Fibroblast of gingiva (primary cell): ENCODE measurements around the gene ZNF750.

Source experiments
- DNase-seq: peaks from one replicate; pipeline ENCODE4 v3.0.0-alpha.2; 2011; ENCODE audit warnings: low read depth

ZNF750 gene

DNA sequence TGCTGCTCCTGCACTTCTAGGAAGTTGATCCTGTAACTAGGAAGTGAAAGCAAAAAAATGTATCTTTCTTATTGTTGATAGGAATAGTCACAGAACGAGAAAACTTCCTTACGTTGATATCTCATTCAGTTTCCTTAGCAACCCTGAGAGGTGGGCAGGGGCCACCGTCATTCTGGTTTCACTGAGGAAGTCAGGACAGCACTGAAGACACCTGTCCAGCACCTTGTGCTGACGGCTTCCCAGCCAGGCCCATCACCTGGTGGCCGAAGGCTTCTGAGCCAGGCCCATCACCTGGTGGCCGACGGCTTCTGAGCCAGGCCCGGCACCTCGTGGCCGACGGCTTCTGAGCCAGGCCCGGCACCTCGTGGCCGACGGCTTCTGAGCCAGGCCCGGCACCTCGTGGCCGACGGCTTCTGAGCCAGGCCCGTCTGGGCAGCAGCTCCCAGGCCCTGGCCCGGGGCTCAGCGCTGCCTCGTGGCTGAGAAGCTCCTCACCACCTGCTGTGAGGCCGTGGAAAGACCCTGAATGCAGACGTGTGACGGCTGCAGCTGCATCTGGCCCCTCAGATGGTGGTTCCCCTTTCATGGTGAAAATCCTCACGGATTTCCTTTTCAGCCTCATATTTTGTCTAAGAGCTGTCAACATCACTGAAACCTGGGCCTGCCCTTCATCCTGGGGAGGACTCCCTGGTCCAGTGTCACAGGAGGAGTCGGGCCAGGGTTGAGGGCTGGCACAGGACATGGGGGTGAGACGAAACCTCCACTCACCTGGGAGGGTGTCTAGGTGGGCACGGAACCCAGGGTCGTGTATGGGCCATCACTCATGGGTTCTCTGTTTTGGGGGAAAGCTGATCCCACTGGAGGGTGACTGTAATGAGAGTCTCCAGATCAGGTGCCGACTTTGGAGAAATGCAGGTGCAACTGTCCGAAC is 33.0 kb upstream of the ZNF750 start:
- no peak for DNase-seq

DNA sequence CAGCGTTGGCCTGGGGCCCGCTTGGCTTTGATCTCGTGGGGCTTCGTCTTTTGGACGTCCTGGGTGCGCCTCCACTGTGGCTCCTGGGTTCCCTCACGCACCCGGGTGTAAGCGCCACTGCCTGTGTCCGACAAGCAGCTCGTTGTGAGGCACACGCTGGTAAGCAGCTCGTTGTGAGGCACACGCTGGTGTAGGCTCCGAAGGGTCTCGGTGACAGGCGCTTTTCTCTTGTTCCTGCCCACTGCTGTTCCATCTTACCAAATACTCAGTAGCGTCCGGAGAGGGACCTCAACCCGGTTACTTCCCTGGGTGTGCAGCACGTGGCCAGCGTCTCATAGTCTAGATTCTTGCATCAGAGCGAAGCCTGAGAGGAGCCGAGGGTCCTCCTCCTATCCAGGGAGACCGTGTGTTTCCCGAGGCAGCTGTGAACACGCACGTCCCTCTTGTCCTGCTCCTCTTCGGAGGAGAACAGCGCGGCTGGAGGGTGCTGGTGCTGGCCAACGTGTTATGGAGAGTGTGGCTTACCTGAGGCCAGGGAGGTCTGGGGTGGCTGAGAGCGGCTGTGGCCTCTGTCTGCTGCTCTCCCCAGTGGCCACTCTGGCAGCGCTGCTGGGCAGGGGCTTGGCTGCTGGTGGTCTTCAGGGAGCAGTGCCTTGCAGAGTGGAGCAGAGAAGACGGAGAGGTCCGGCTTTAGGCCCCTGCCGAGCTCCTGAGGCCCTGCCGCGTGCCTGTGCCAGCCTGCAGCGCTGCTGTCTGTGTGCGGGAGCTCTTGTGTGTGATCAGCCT is 32.1 kb upstream of the ZNF750 start:
- DNase-seq = no peak

DNA sequence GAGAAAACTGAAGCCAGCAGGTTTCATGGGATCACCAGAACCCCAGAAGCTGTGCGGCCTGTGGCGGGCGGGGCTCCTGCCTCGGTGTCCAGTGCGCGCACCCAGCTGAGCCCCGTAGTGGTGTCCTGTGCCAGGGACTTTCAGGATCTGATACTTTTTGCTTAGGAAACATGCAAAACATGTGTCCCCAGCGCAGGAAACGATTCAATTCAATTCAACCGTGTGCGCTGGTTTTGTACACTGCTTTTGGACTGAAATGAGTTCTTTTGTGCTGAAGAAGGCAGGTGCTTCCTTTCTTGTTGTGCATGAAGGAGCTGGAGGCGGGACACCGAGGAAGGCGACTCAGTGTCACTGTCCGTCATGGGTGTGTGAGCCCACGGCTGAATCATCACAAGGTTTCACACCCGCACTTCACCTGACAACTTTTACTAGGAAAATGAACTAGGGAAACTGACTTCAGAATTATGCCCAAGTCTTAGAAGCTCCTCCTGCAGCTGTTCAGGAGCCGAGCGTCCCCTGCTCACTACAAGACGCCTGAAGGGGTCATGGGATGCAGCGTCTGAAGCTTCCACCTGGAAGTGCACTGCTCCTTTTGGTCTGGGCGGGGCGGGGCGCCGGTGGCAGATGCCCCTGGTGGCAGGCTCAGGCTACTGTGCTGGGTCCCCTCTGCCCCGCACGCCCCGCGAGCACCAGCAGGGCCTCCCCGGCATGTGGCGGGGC is 31.4 kb upstream of the ZNF750 start:
- no peak for DNase-seq

DNA sequence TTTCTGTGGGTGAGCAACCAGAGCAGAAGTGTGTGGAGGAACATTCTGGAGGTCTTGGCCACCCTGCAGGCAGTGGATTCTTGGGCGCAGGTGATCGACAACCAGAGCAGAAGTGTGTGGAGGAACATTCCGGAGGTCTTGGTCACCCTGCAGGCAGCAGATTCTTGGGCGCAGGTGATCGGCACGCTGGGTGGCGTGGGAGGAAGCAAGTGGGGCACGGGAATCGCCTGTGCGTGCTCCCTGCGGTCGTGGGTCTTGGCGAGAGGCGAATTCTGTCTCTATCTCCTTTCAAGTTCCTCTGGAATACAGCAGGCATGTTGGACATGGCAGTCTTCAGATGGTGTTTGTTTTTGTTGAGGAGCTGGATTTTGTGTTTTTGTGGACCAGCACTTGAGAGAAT is 30.7 kb upstream of the ZNF750 start:
- DNase-seq = no peak

DNA sequence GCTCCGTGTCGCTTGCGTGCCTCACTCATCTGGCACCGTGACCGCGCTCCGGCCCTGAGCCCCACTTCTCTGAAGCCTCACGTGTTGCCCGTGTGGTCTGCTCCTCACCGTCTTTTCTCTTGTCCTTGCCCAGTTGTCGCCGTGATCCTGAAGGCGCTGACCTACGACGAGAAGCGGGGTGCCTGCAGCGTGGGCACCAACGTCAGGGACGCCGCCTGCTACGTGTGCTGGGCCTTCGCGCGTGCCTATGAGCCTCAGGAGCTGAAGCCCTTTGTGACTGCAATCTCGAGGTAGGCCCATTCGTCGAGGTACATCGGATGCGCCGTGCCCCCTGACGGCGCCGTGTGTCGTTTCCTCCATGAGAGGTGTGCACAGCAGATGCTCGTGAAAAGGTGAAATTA is 30.3 kb upstream of the ZNF750 start:
- no peak for DNase-seq

DNA sequence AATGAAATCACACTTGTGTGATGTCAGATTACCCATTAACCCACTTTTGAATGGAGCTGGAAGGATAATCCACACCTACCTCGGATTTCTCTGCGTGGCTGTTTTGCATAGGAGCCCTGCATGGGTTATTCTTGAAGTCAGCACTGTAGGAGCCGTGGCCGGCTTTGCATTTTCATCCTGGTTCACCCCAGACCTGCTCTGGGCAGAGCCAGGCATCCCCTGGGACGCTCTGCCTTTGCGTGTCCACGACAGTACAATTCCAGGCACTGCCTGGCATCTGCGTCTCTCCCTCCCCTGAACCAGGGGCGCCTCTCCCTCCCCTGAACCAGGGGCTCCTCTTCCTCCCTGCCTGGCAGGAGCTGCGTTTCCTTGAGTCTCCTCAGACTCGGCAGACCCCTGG is 29.7 kb upstream of the ZNF750 start:
- no peak for DNase-seq

DNA sequence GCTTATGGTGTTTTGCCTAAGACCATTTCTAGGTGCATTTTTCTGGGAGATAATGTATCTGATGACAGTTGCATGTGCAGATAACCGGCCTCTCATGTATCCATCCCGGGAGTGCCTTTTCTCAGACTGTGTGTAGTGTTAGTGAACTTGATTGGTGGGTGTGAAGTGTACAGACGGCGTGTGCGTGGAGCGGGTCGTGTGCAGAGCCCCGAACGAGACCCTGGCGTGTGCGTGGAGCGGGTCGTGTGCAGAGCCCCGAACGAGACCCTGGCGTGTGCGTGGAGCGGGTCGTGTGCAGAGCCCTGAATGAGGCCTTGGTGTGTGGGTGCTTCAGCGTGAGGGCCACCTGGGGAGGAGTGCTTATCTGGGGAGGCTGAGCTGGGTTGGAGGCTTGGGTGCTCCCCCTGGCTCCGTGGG is 28.9 kb upstream of the ZNF750 start:
- DNase-seq = no peak

DNA sequence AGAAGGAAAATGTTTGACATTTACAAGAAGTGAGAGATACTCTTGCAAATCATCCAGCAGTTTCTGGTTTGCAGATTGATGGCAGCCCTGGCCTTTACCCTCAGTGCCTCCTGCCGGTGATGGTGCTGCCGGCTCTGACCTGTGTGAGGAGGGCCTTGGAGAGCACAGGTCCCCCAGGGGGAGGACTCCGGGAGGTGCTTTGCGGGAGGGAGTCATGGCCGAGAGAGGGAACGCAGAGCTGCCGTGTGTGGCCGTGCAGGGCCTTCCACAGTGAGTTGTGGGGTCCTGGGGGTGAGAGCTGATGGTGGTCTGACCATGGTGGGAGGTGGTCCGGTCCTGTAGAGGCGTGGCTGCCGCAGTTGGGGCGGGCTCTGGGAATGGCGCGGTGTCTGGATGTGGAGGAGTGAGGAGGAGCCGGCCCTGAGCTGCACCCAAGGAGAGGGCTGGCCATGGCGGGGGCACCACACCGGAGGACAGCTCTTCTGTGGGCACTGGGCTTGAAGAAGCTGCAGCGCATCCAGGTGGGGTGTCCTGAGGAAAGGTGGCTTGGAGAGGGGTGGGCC is 28.0 kb upstream of the ZNF750 start:
- no peak for DNase-seq

DNA sequence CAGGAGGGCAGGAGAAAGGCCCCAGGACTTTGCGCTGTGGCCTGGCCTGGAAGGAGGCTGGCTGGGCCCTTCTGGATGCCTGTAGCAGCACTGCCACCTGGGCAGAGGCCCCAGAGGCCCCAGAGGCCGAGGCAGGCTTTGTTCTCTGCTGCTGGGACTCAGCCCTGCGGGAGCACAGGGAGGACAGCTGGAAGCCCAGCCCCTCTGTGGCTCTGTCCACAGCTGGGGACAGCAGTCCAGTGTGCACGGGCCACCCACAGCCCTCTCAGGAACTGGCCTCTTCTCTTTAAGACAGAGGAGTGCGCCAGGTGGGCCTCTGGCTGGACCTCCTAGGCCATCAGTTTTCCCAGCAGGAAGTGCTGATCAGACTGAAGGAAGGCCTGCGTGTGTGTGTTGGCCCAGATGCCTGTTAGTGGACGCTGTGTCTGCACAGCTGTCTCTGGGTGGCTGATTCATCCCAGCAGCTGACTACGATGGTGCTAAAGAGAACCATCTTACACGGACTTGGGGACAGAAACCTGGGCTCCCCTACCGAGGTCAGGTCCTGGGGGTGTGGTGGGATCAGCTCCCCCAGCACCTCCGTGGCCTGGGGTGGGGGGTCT is 26.9 kb upstream of the ZNF750 start:
- DNase-seq = peak; percentile 67

DNA sequence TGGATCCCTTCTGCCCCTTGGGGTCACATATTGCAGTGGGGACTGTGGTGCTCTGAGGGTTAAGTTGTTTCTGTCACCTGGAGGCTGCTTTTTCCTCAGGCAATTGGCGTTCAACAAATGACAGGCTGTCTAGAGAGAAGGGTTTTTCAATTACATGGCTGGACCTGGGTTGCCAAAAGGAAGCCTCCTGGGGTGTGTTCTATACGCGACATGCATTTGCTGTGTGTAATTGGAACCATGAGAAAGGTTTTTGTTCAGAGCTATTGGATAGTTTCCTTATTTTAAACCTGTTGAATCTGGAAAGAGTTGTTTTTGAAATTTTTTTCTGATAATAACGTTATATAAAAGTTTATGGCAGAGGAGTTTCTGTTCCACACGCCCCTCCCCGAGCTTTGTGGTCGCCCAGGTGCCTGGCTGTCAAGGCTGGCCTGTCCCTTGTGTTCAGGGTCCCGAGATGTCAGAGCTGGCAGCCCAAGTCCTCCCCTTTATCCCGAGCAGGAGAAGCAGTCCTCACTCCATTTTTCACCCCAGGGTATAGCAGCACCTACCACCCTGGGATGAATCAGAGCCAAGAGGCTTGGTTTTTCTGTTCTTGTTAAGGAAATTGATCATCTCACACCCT is 26.1 kb upstream of the ZNF750 start:
- no peak for DNase-seq

DNA sequence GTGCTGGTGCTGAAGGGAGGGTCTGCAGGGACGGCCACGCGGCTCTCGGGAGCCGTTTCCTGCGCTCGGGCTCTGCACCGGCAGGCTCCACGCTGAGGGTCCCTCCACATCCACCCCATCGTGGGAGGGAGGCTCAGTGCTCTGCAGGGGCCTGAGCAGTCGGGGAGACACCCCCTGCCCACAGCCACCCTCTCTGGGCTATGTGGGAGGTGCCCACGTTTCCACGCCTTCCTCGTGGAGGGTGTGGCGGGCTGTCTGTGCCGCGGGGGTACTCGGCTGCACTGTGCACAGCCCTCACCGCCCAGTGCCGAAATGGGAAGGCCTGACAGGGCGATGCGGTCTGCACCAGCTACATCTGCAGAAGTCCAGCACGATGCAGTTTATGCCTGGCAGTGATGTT is 25.5 kb upstream of the ZNF750 start:
- no peak for DNase-seq

DNA sequence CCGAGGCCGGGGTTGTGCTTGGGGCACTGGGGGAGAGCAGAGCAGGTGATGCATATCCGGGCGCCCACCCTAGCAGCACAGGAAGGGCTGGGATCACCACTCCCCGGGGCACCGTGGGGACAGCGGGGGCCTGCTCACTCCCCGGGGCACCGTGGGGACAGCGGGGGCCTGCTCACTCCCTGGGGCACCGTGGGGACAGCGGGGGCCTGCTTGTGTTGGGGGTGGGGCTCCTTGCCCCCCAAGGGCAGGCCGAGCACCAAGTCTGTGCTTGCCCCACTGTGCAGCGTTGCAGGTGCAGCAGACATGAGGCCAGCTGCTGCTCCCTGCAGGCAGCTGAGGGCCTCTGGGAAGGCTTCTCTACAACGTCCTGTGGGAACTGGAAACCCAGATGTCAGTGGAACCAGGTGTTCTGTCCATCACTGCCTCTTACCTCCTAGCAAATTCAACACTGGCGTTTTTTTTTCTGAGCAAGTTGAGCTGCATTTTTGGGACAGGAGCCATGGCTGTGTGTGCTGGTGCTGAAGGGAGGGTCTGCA is 25.0 kb upstream of the ZNF750 start:
- no peak for DNase-seq

DNA sequence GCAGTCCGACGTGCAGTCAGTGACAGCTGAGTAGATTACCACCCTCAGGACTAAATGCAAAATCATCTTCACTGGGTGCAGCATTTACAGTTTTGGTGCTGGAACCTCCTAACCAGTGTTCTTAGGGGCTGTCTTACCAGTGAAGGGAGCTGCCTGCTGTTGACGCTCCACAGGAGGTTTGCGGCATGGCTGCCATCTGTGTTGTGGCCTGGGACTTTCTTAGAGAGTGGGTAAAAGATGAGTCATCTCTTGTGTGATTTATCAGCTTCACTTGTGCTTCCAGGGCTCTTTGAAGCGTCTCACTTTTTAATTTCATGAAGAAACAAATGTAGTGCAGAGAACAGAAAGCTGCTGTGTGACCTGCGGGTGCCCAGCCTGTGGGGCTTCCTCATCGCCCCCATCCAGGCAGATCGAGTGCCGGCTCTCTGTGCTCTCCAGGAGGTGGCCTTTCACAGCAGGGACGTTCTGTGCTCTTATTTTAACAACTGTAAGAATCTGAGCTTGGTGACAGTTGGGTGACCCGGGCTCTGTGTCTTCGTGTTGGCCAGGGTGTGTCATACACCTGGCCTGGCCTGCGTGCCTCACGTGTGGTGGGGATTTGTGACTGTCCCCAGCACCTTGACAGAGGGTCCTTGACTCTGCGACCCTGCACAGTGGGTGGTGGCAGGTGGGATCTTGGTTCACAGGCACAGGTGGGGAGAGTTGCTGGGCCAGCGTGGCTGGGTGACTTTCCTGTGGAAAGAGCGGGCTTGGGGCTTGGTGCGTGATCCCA is 24.3 kb upstream of the ZNF750 start:
- DNase-seq = peak; percentile 56

DNA sequence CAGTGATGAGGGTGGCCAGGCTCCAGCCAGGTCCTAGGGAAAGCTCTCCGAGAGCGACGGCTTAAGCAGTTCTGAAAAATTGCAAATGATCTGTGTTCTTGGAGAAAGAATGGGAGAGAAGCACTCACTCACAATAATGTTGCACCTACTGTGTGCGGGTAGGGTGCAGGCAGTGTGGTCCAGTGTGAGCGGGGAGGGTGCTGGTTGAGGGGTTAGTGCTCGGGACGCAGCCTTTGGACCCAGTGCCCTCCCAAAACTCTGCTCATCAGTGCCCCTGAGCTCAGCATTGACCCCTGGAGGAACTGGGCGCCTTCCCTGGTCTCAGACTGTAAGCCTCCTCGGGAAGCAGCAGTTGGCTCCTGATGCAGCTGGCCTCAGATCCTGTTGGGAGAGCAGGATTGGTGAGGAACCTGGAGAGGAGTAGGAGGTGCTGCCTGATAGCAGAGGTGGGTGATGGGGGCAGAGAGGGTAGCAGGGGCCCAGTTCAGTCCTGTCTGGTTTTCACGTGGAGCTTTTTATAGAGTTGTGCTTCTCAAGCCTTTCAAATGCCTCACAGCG is 23.6 kb upstream of the ZNF750 start:
- DNase-seq = no peak

DNA sequence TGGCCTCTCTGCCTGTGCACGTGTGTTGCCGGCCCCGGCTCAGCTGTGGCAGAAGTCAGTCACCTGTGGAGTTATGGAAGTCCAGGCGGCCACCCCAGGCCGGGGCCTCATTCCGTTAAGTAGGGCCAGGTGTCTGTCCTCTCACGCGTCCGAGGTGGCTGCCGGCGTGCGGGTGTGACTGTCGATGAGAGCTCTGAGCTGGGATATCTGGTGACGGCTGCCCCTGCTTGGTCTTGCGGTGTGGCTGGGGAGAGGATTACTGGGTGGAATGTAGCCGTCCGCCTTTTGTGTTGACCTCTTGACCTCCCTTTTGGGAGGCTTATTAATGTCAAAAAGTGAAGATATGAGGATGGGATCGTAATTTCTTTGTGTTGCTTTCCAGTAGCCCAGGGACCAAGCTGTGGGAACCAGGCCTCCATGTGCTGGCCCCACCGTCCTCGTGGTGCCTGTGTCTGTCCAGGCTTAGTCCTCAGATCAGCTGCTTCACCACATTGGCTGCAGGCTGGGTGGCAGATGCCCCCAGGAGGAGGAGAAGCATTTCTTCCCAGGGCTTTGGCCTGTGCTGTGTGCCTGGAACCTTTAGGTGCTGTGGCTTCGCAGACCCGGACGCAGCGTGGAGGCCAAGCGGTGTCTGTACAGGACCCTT is 23.0 kb upstream of the ZNF750 start:
- DNase-seq = no peak

DNA sequence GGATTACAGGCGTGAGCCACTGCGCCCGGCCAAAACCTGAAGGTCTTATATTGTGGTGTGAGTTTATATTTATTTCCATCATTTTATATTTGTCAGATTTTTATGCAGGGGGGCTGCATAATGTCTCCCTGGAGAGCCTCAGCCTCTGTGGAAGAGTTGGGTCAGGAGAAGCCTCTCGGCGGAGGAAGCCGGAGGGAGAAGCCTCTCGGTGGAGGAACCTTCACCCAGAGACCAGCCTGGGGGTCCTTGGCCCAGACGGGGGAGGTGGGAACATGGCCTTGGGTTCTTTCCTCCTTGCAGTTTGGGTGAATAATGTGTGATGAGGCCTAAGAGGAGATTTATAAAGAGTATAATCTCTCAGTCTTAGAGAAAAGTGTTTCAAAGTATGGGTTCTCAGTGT is 22.4 kb upstream of the ZNF750 start:
- no peak for DNase-seq

DNA sequence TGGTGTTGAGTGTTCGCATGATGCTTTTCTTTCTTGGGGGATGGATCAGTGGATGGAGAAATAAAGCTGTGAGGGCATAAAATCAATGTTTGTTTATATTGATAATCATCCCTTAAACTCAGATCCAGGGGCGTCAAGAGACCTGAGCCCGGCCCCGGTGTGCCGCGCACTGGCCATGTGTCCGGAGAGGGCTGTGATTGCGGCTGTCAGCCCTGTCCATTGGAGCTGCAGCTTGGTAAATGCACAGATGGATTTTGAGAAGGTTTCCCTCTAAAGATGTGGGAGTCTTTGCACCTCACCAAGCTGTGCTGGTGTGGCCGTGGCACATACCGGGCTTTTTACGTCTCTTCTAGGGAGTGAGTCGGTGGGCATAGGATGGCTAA is 21.6 kb upstream of the ZNF750 start:
- no peak for DNase-seq

DNA sequence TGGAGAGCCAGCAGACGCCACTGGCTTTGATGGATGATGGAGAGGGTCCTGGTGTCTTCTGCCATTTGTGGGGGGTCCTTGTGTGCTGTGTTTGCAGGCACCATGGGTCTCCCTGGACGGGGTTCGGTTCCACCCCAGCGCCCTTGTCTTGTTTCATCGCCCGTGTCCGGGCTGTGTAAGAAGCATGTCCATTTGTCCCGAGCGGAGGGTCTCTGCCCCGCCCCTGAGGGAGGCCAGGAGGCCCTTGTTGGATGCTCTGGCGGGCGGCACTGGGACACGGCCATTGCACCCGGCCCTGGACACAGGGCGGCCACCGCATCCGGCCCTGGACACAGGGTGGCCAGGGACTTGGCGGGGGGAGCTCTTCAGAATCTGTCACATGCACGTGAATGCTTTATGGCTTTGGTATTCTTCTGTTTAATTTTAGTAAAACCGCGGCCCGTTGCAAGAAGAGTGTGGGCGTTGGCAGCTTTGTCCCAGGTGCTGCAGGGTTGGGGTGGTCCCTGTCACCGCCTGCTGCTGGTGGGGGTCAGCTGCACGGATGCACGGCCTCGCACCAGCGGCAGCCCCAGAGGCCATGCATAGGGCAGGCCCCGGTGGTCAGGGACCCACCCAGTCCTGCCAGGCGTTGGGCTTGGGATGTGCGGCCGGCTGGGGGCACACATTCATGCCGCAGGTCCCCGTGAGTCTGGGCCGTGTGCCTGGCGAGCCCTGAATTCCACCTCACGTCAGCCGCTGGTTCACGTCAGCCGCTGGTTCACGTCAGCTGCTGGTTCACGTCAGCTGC is 21.0 kb upstream of the ZNF750 start:
- no peak for DNase-seq
